ENCODE results near the gene SPRYD3.

DNA sequence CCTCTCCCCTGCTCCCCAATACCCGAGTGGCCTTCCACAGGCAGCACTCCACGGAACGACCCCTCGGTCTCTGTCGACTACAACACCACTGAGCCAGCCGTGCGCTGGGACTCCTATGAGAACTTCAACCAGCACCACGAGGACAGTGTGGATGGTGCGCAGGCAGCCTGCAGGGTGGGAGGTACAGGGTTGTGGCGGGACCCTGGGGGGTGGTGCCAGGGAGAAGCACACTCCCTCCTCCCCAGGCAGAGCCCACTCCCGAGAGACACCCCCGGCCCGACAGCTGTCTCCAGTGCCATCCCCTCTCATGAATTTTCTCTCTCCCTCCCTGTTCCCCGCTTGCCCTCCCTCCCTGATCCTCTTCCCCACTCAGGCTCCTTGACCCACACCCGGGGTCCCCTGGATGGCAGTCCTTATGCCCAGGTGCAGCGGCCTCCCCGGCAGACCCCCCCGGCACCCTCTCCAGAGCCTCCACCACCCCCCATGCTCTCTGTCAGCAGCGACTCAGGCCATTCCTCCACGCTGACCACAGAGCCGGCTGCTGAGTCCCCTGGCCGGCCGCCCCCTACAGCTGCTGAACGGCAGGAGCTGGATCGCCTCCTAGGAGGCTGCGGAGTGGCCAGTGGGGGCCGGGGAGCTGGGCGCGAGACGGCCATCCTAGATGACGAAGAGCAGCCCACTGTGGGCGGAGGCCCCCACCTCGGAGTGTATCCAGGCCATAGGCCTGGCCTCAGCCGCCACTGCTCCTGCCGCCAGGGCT is 20.3 kb downstream of the SPRYD3 start:
- no peak for TF ChIP-seq EZH2 (IDR thresholded peaks at IDR 0.05; ENCODE audit: low read length, unreplicated experiment)
- no peak for TF ChIP-seq EZH2phosphoT487 (IDR thresholded peaks at IDR 0.05; ENCODE audit: borderline replicate concordance, low read length)
- TF ChIP-seq, protein P1, sequence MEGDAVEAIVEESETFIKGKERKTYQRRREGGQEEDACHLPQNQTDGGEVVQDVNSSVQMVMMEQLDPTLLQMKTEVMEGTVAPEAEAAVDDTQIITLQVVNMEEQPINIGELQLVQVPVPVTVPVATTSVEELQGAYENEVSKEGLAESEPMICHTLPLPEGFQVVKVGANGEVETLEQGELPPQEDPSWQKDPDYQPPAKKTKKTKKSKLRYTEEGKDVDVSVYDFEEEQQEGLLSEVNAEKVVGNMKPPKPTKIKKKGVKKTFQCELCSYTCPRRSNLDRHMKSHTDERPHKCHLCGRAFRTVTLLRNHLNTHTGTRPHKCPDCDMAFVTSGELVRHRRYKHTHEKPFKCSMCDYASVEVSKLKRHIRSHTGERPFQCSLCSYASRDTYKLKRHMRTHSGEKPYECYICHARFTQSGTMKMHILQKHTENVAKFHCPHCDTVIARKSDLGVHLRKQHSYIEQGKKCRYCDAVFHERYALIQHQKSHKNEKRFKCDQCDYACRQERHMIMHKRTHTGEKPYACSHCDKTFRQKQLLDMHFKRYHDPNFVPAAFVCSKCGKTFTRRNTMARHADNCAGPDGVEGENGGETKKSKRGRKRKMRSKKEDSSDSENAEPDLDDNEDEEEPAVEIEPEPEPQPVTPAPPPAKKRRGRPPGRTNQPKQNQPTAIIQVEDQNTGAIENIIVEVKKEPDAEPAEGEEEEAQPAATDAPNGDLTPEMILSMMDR (conservative IDR thresholded peaks at IDR 0.05; ENCODE audit: low read depth, low read length), result no peak

Data from PC-3 (cell line).